ENCODE results near the gene TEX14. TPM values are rescaled to one million over a fixed set of nuclear protein-coding genes. Genes with fewer than 3 reads are reported as not detected.
A peak's percentile ranks its signal among the peaks of the same experiment; 100 is the strongest.

TEX14 gene
- total and polyA plus RNA-seq, 7 donors = 0.05 to 3.5 (median 0.11) TPM; not detected in 1

DNA sequence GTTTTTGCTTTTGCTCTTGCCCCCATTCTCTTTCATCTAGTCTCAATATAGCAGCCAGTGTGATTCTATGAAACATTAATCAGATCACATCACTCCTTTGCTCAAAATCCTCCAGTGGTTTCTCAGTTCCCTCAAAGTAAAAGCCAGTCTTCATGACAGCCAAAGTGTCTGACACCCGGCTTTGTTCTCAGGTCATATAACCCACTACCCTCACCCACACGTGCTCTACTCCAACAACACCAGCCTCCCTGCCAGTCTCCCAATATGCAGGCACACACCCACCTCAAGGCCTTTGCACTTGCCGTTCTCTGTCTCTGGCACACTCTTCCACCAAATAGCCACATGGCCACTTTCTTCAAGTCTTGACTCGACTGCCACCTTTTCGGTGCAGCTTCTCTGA, 181.8 kb downstream of the TEX14 start:
- TF ChIP-seq CTCF (IDR thresholded peaks at IDR 0.05) = no peak
- Histone ChIP-seq H3K4me3 (no peak overlapping the region), H3K36me3 (ENCODE audit: insufficient read depth in 1 of 2, low read depth in 1 of 2) (peaks cover 7 to 80% of the 10 kb centered on the region in 2 donors), H3K27ac (no peak overlapping the region), H3K27me3 (ENCODE audit: insufficient read depth in 3 of 3, low read length in 2 of 3) (no peaks in the 10 kb centered on the region), H3K4me1 (peaks cover 13% of the 10 kb centered on the region), H3K9me3 (no peaks in the 10 kb centered on the region)
- WGBS, 3 donors = 88 to 96% (median 88%) methylated on average over 5 of the region's 5 CpGs
- intact Hi-C loops (cut with DNase I) = loop anchor here (5.0 to 10.0 kb wide), 2 partner anchors 155 to 192 kb away; partner anchors contain the start of gene SUPT4H1 (in 2 of the 2)
- ATAC-seq (no peak), DNase-seq (no peak)

GRCh38 chr17:58508341-58509067, 183.3 kb downstream of the TEX14 start:
- TF ChIP-seq CTCF (IDR thresholded peaks at IDR 0.05) = no peak

GRCh38 chr17:58507123-58507634, 184.7 kb downstream of the TEX14 start:
- WGBS, 3 donors = 89 to 96% (median 89%) methylated on average over 13 of the region's 13 CpGs
- Histone ChIP-seq H3K36me3 (ENCODE audit: insufficient read depth in 1 of 2, low read depth in 1 of 2) (peaks cover 6 to 100% of the 10 kb centered on the region in 2 donors), H3K27me3 (ENCODE audit: insufficient read depth in 3 of 3, low read length in 2 of 3) (no peaks in the 10 kb centered on the region), H3K4me1 (no peaks in the 10 kb centered on the region), H3K9me3 (no peaks in the 10 kb centered on the region), H3K27ac (no peak overlapping the region), H3K4me3 (no peak overlapping the region)
- DNase-seq = no peak
- no peak for TF ChIP-seq CTCF (IDR thresholded peaks at IDR 0.05)
- intact Hi-C loops (cut with DNase I) = no loop called here
- ATAC-seq = peak in 2 of 4 donors; percentile 27 to 78

More at GRCh38 chr17:58508341-58509067, 183.3 kb downstream of the TEX14 start:
- WGBS, 3 donors = 79 to 88% (median 81%) methylated on average over 10 of the region's 10 CpGs
- Histone ChIP-seq H3K4me1 (peaks cover 3% of the 10 kb centered on the region), H3K9me3 (no peaks in the 10 kb centered on the region), H3K27ac (no peak overlapping the region), H3K27me3 (ENCODE audit: insufficient read depth in 3 of 3, low read length in 2 of 3) (no peaks in the 10 kb centered on the region), H3K36me3 (ENCODE audit: insufficient read depth in 1 of 2, low read depth in 1 of 2) (peaks cover 7 to 96% of the 10 kb centered on the region in 2 donors), H3K4me3 (no peak overlapping the region)
- DNase-seq (no peak), ATAC-seq (no peak)
- intact Hi-C loops (cut with DNase I) = no loop called here

Other genes with a start within 250 kb of the TEX14 start
- gene HSF5, start 203.6 kb downstream of the TEX14 start, total RNA-seq = not detected
- not detected for gene HSF5, start 203.6 kb downstream of the TEX14 start, polyA plus RNA-seq
- 10 to 100 TPM in 3 of 4 donors, 1 to 10 TPM in 1; 4.5 to 11.2 (median 10.8) TPM for gene MTMR4, start 177.4 kb downstream of the TEX14 start, total RNA-seq
- 1 to 10 TPM; 2.4 to 7.7 (median 4.0) TPM for gene MTMR4, start 177.4 kb downstream of the TEX14 start, polyA plus RNA-seq
- gene RAD51C, start 557 bp upstream of the TEX14 start, total RNA-seq = 10 to 100 TPM; 11.0 to 23.2 (median 16.6) TPM
- 10 to 100 TPM; 13.9 to 17.9 (median 17.1) TPM for gene RAD51C, start 557 bp upstream of the TEX14 start, polyA plus RNA-seq
- gene PPM1E, start 63.8 kb upstream of the TEX14 start, total RNA-seq = under 1 TPM in 2 of 4 donors, not detected in 2; 0.18 to 0.24 TPM
- gene PPM1E, start 63.8 kb upstream of the TEX14 start, polyA plus RNA-seq = under 1 TPM in 2 of 3 donors, not detected in 1; 0.01 to 0.03 TPM